Activated T-helper 1 cell treated with anti-CD3 and anti-CD28 coated beads, Interleukin-12 subunit alpha, Interleukin-12 subunit beta, Interleukin-2, Interleukin-4 antibody, amounts not matched to agents 30 ng/mL and 10 ng/mL and 1 ng/mL, durations not matched to agents 14 hours and 24 hours and 36 hours (primary cell): Measurements from ENCODE around the gene GLRX. TPM values are rescaled to one million over a fixed set of nuclear protein-coding genes. Genes with fewer than 3 reads are reported as not detected.
"Not testable (repeated sequence)": the region's sequence is repeated elsewhere in the genome, so short reads cannot be mapped to it uniquely, and the experiment has no call there.

Experiments
- DNase-seq: peaks from one replicate; pipeline ENCODE4 v3.0.0; 2021; ENCODE audit warnings: low spot score
- H3K27ac Mint-ChIP-seq: one replicate; pipeline ENCODE4 v1.8.0; 2021; ENCODE audit warnings: mild to moderate bottlenecking, mixed read lengths
- H3K27me3 Mint-ChIP-seq: one replicate; pipeline ENCODE4 v1.8.0; 2022; ENCODE audit warnings: mild to moderate bottlenecking, moderate library complexity, mixed read lengths; ENCODE audit not compliant: insufficient read depth
- H3K36me3 Mint-ChIP-seq: one replicate; pipeline ENCODE4 v1.8.0; 2021; ENCODE audit warnings: low read depth, mixed read lengths
- H3K4me1 Mint-ChIP-seq: one replicate; pipeline ENCODE4 v1.8.0; 2021; ENCODE audit warnings: low read depth, mixed read lengths
- H3K4me3 Mint-ChIP-seq: one replicate; pipeline ENCODE4 v1.8.0; 2021; ENCODE audit warnings: mild to moderate bottlenecking, moderate library complexity, mixed read lengths
- H3K9me3 Mint-ChIP-seq: one replicate; pipeline ENCODE4 v1.8.0; 2021; ENCODE audit warnings: mixed read lengths
- intact Hi-C: fragments of 100-400 bp; cut with micrococcal nuclease; formaldehyde crosslinking; loops from one replicate; pipeline ENCODE4 v1.15.1; 2024
- total RNA-seq: library from RNA; stranded (reverse); gene quantifications from 2 replicates; pipeline ENCODE4 v1.2.3, GENCODE V29; 2022

Gene GLRX
- total RNA-seq, 1 donor from 2014 or later, result 18.3 TPM

GRCh38 chr5:95846554-95847260 is 24.2 kb upstream of the GLRX start:
- H3K4me1 Mint-ChIP-seq, result peaks cover 37% of the 10 kb centered on the region
- no peaks in the 10 kb centered on the region for H3K9me3 Mint-ChIP-seq
- no peaks in the 10 kb centered on the region for H3K36me3 Mint-ChIP-seq
- intact Hi-C loops, result loop anchor here (1.0 to 5.0 kb wide), 5 partner anchors 24 to 294 kb away; partner anchors contain the start of genes GLRX and SKIC3
- peak; percentile 44 for DNase-seq
- peaks cover 12% of the 10 kb centered on the region for H3K27me3 Mint-ChIP-seq
- no peak overlapping the region for H3K27ac Mint-ChIP-seq
- no peak overlapping the region for H3K4me3 Mint-ChIP-seq

GRCh38 chr5:95845391-95845790 is 22.9 kb upstream of the GLRX start:
- peaks cover 12% of the 10 kb centered on the region for H3K27me3 Mint-ChIP-seq
- H3K27ac Mint-ChIP-seq, result no peak overlapping the region
- no peak overlapping the region for H3K4me3 Mint-ChIP-seq
- no peaks in the 10 kb centered on the region for H3K9me3 Mint-ChIP-seq
- DNase-seq, result no peak
- H3K4me1 Mint-ChIP-seq, result peaks cover 33% of the 10 kb centered on the region
- H3K36me3 Mint-ChIP-seq, result no peaks in the 10 kb centered on the region
- intact Hi-C loops, result loop anchor here (5.0 kb wide), 1 partner anchor 293 kb away; the partner anchor contains the start of gene SKIC3

GRCh38 chr5:95843733-95844223 is 21.3 kb upstream of the GLRX start:
- no peak overlapping the region for H3K27ac Mint-ChIP-seq
- H3K9me3 Mint-ChIP-seq, result no peaks in the 10 kb centered on the region
- no peak for DNase-seq

GRCh38 chr5:95842854-95843544 is 20.5 kb upstream of the GLRX start:
- peak; percentile 53 for DNase-seq
- peak overlapping the region; percentile 27 for H3K4me3 Mint-ChIP-seq

More at GRCh38 chr5:95843733-95844223, 21.3 kb upstream of the GLRX start:
- H3K4me1 Mint-ChIP-seq, result peaks cover 32% of the 10 kb centered on the region
- H3K27me3 Mint-ChIP-seq, result peaks cover 9% of the 10 kb centered on the region
- intact Hi-C loops, result loop anchor here (1.0 to 2.0 kb wide), 5 partner anchors 8 to 196 kb away; no protein-coding TSS in a partner anchor
- H3K4me3 Mint-ChIP-seq, result peak overlapping the region; percentile 27
- no peaks in the 10 kb centered on the region for H3K36me3 Mint-ChIP-seq

GRCh38 chr5:95841914-95842812 is 19.6 kb upstream of the GLRX start:
- Mint-ChIP-seq H3K27me3 (peaks cover 4% of the 10 kb centered on the region), H3K4me3 (no peak overlapping the region), H3K9me3 (no peaks in the 10 kb centered on the region), H3K36me3 (no peaks in the 10 kb centered on the region), H3K4me1 (peaks cover 41% of the 10 kb centered on the region), H3K27ac (no peak overlapping the region)
- intact Hi-C loops, result loop anchor here (2.0 kb wide), 1 partner anchor 123 kb away; no protein-coding TSS in a partner anchor
- no peak for DNase-seq

More at GRCh38 chr5:95842854-95843544, 20.5 kb upstream of the GLRX start:
- H3K36me3 Mint-ChIP-seq, result no peaks in the 10 kb centered on the region
- peak overlapping the region; percentile 59 for H3K27ac Mint-ChIP-seq
- peaks cover 6% of the 10 kb centered on the region for H3K27me3 Mint-ChIP-seq
- no peaks in the 10 kb centered on the region for H3K9me3 Mint-ChIP-seq
- H3K4me1 Mint-ChIP-seq, result peaks cover 32% of the 10 kb centered on the region
- intact Hi-C loops, result loop anchor here (1.0 to 2.0 kb wide), 5 partner anchors 8 to 196 kb away; no protein-coding TSS in a partner anchor

- intact Hi-C loops, result no loop called here
- no peaks in the 10 kb centered on the region for H3K9me3 Mint-ChIP-seq
- no peak overlapping the region for H3K27ac Mint-ChIP-seq
- peaks cover 4% of the 10 kb centered on the region for H3K27me3 Mint-ChIP-seq
- no peak overlapping the region for H3K4me3 Mint-ChIP-seq
- DNase-seq, result no peak
- no peaks in the 10 kb centered on the region for H3K36me3 Mint-ChIP-seq
- peaks cover 45% of the 10 kb centered on the region for H3K4me1 Mint-ChIP-seq
These were observed 18.6 kb upstream of the GLRX start for GRCh38 chr5:95840956-95841705.

GRCh38 chr5:95839658-95840057 is 17.1 kb upstream of the GLRX start:
- Mint-ChIP-seq H3K4me3 (no peak overlapping the region), H3K9me3 (no peaks in the 10 kb centered on the region), H3K4me1 (peaks cover 44% of the 10 kb centered on the region), H3K27ac (no peak overlapping the region), H3K36me3 (no peaks in the 10 kb centered on the region), H3K27me3 (peaks cover 1% of the 10 kb centered on the region)
- no peak for DNase-seq
- intact Hi-C loops, result no loop called here

- intact Hi-C loops, result no loop called here
- Mint-ChIP-seq H3K4me3 (no peak overlapping the region), H3K36me3 (no peaks in the 10 kb centered on the region), H3K27ac (no peak overlapping the region), H3K4me1 (peaks cover 49% of the 10 kb centered on the region), H3K27me3 (peaks cover 2% of the 10 kb centered on the region), H3K9me3 (no peaks in the 10 kb centered on the region)
- no peak for DNase-seq
These were observed 16.0 kb upstream of the GLRX start for GRCh38 chr5:95838556-95838955.

GRCh38 chr5:95838001-95838520 is 15.5 kb upstream of the GLRX start:
- no peak for DNase-seq
- Mint-ChIP-seq H3K27me3 (peaks cover 2% of the 10 kb centered on the region), H3K9me3 (no peaks in the 10 kb centered on the region), H3K27ac (peak overlapping the region; percentile 75), H3K4me3 (no peak overlapping the region), H3K4me1 (peaks cover 44% of the 10 kb centered on the region), H3K36me3 (no peaks in the 10 kb centered on the region)
- intact Hi-C loops, result no loop called here

GRCh38 chr5:95837492-95837891 is 15.0 kb upstream of the GLRX start:
- H3K4me1 Mint-ChIP-seq, result peaks cover 39% of the 10 kb centered on the region
- no peak overlapping the region for H3K4me3 Mint-ChIP-seq
- intact Hi-C loops, result no loop called here
- peaks cover 2% of the 10 kb centered on the region for H3K27me3 Mint-ChIP-seq
- no peak for DNase-seq
- H3K9me3 Mint-ChIP-seq, result no peaks in the 10 kb centered on the region
- H3K36me3 Mint-ChIP-seq, result no peaks in the 10 kb centered on the region
- H3K27ac Mint-ChIP-seq, result peak overlapping the region; percentile 75

- H3K27me3 Mint-ChIP-seq, intact Hi-C loops, H3K27ac Mint-ChIP-seq, H3K9me3 Mint-ChIP-seq, DNase-seq, H3K36me3 Mint-ChIP-seq: not testable (repeated sequence)
- Mint-ChIP-seq H3K4me3 (peak overlapping the region; percentile 9), H3K4me1 (peaks cover 37% of the 10 kb centered on the region)
These were observed 14.4 kb upstream of the GLRX start for GRCh38 chr5:95836971-95837370.

GRCh38 chr5:95836544-95836943 is 14.0 kb upstream of the GLRX start:
- H3K4me1 Mint-ChIP-seq, result peaks cover 37% of the 10 kb centered on the region
- intact Hi-C loops, result no loop called here
- no peak overlapping the region for H3K27ac Mint-ChIP-seq
- no peaks in the 10 kb centered on the region for H3K9me3 Mint-ChIP-seq
- no peak for DNase-seq
- peak overlapping the region; percentile 9 for H3K4me3 Mint-ChIP-seq
- H3K27me3 Mint-ChIP-seq, result peaks cover 2% of the 10 kb centered on the region
- H3K36me3 Mint-ChIP-seq, result no peaks in the 10 kb centered on the region
